Nephron progenitor cell (in vitro differentiated cells): ENCODE measurements around the gene MYO3B.
A peak's percentile ranks its signal among the peaks of the same experiment; 100 is the strongest.

Experiments used
- DNase-seq: peaks from one replicate; pipeline ENCODE4 v3.0.0; 2021
- H3K27ac Mint-ChIP-seq: 2 replicates; pipeline ENCODE4 v1.8.0; 2021; ENCODE audit warnings: mild to moderate bottlenecking, moderate library complexity, mixed read lengths
- H3K27me3 Mint-ChIP-seq: 2 replicates; pipeline ENCODE4 v1.8.0; 2021; ENCODE audit warnings: mild to moderate bottlenecking, low read depth, mixed read lengths; ENCODE audit not compliant: poor library complexity
- H3K36me3 Mint-ChIP-seq: 2 replicates; pipeline ENCODE4 v1.8.0; 2021; ENCODE audit warnings: low read depth, mixed read lengths
- H3K4me1 Mint-ChIP-seq: 2 replicates; pipeline ENCODE4 v1.8.0; 2021; ENCODE audit warnings: mixed read lengths
- H3K4me3 Mint-ChIP-seq: 2 replicates; pipeline ENCODE4 v1.8.0; 2021; ENCODE audit warnings: mild to moderate bottlenecking, moderate library complexity, mixed read lengths
- H3K9me3 Mint-ChIP-seq: 2 replicates; pipeline ENCODE4 v1.8.0; 2021; ENCODE audit warnings: mild to moderate bottlenecking, moderate library complexity, mixed read lengths
- TF ChIP-seq, protein P1 (sequence below): fragments of 200-600 bp; sonication (generic); IDR thresholded peaks from 2 replicates; pipeline ENCODE4 v1.5.0; 2021; ENCODE audit warnings: antibody characterized with exemption

Gene MYO3B

DNA sequence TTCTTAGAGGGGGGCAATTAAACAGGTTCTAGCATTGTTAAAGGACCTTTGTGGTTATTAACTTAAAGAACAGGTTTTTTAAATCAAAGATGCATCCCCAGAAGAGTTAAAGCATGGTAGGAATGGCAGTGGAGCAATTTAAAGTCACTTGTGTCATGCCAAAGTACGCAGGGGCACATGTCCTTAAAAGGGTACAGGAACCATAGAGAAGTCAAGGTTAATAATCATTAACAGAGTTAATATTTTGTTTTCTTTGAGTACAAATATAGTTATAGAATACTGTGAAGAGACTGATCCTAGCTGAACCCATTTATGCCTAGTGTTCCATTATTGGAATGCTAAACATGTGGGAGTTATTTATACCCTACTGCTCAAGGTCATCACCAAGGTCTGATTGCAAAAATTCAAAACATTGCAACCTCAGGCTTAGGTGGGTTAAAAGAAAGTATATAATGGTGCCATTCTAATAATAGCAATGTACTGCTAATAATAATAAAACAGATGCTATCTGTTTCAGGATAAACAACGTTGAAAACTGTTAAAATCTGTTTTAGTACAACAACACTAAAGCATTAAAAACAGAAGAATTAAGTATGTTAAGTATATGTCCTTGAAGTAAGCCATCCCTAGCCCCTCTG, 216.0 kb downstream of the MYO3B start:
- TF ChIP-seq, protein P1, sequence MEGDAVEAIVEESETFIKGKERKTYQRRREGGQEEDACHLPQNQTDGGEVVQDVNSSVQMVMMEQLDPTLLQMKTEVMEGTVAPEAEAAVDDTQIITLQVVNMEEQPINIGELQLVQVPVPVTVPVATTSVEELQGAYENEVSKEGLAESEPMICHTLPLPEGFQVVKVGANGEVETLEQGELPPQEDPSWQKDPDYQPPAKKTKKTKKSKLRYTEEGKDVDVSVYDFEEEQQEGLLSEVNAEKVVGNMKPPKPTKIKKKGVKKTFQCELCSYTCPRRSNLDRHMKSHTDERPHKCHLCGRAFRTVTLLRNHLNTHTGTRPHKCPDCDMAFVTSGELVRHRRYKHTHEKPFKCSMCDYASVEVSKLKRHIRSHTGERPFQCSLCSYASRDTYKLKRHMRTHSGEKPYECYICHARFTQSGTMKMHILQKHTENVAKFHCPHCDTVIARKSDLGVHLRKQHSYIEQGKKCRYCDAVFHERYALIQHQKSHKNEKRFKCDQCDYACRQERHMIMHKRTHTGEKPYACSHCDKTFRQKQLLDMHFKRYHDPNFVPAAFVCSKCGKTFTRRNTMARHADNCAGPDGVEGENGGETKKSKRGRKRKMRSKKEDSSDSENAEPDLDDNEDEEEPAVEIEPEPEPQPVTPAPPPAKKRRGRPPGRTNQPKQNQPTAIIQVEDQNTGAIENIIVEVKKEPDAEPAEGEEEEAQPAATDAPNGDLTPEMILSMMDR = no peak
- H3K4me1 Mint-ChIP-seq = peaks cover 19% of the 10 kb centered on the region
- H3K27ac Mint-ChIP-seq = no peak overlapping the region
- no peak overlapping the region for H3K4me3 Mint-ChIP-seq
- no peak for DNase-seq
- peaks cover 3% of the 10 kb centered on the region for H3K27me3 Mint-ChIP-seq
- H3K9me3 Mint-ChIP-seq = no peaks in the 10 kb centered on the region
- H3K36me3 Mint-ChIP-seq = no peaks in the 10 kb centered on the region

DNA sequence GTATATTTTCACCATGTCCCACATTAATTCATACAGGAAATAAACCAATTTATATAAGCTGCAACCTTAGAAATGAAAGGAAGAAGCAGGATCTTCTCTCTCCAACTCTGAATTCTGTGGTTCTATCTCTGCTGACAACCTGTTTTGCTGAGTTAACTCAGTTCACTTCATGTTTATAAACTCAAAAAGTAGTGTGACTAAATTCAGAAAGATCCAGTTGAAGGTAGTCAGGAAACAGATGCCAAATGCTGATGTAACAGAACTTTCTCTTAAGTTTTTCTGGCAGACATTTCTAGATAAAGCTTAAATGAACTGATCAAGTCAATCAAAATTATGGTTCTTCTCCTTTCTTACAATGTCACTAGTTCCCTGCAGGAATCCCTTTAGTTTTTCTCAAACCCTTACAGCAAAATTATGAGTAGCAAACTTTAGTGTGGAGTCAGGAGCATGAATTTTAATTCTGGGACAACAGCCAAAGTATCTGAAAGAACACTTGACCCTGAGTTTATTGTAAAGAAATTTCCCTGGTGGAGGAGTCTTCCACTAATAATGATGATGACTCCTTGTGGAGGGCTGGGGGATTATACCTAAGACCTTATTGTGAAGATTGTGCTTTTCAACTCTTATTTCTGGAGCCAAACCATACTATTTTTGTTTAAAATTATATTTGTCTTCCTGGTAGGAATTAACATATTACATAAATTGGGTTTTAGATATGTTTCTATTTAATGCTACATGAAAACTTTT, 216.9 kb downstream of the MYO3B start:
- H3K27me3 Mint-ChIP-seq = peaks cover 3% of the 10 kb centered on the region
- H3K4me1 Mint-ChIP-seq = peaks cover 19% of the 10 kb centered on the region
- no peaks in the 10 kb centered on the region for H3K9me3 Mint-ChIP-seq
- H3K27ac Mint-ChIP-seq = no peak overlapping the region
- no peak overlapping the region for H3K4me3 Mint-ChIP-seq
- no peaks in the 10 kb centered on the region for H3K36me3 Mint-ChIP-seq
- TF ChIP-seq, protein P1 = no peak
- no peak for DNase-seq

DNA sequence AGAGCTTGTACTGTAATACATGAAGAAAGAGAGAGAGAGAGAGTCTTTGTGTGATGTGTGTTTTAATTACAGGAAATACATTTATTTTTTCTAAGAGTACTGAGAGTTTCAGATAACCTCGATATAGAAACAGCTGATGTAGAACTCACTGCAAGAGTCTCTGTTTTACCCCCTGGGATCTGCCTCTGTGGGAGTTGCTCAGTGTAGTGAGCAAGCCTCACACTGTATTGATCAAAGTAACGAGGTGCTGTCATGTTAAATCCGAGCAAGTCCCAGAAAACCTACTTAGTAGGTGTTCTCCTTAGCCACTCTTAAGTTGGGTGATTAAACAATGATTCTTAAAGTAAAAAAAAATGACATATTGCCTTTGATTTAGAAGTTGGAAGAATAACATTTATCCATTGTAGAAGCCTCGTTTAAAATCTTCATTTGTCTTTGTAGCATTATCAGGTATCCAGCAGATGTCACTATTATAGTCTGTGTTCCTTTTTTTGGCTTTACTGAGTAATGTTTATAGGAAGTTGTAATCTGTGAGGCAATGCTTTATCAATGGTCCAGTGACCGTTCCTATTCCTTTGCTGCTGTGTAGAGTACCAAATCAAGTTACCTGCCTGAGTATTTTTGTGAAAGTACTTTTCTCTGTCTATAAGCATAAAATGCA, 219.0 kb downstream of the MYO3B start:
- H3K4me3 Mint-ChIP-seq = no peak overlapping the region

DNA sequence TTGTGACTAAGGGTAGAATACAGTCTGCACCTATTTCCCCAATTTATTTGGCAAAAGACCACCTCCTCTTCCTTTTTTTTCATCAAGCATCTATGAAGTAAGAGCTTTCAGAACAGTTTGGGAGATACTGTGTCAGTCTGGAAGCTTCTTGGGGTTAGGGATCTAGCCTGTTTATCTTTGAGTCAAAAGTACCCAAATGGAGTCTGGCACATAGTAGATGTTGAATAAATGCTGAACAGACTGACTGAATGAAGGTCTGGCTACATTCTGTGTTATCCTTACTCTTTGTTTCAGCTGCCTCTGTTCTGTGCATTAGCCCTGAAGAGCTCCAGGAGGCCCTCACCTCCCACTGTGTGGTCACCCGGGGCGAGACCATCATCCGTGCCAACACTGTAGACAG, 223.2 kb downstream of the MYO3B start:
- Mint-ChIP-seq H3K27me3 (peaks cover 7% of the 10 kb centered on the region), H3K36me3 (no peaks in the 10 kb centered on the region), H3K9me3 (no peaks in the 10 kb centered on the region), H3K4me1 (peaks cover 15% of the 10 kb centered on the region), H3K4me3 (no peak overlapping the region), H3K27ac (no peak overlapping the region)
- no peak for DNase-seq
- TF ChIP-seq, protein P1 = no peak

More for the DNA sequence above, 219.0 kb downstream of the MYO3B start:
- no peak for DNase-seq
- H3K36me3 Mint-ChIP-seq = no peaks in the 10 kb centered on the region
- H3K9me3 Mint-ChIP-seq = no peaks in the 10 kb centered on the region
- TF ChIP-seq, protein P1 = peak; percentile 23
- H3K4me1 Mint-ChIP-seq = peaks cover 19% of the 10 kb centered on the region
- H3K27ac Mint-ChIP-seq = no peak overlapping the region
- peaks cover 3% of the 10 kb centered on the region for H3K27me3 Mint-ChIP-seq

DNA sequence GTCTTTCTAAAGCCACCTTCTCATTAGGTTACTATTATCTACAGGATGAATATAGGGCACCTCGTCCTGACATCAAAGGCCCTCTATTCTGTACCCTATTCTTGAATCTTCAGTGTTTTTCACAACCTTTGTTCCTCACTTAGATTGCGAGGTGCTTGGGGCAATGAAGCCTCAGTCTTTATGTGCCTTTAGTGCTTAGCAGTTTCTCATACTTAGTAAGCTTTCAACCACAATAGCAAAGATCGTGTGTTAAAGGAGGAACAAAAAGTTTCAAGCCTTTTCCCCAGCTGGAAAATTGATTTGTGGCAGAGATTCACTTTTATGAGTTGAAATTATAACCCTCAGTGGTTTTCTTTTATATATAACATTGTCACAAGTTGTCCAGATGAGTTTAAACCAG, 226.9 kb downstream of the MYO3B start:
- H3K27me3 Mint-ChIP-seq = peaks cover 4% of the 10 kb centered on the region
- H3K4me3 Mint-ChIP-seq = no peak overlapping the region
- H3K9me3 Mint-ChIP-seq = no peaks in the 10 kb centered on the region
- no peak for DNase-seq
- TF ChIP-seq, protein P1 = no peak
- H3K27ac Mint-ChIP-seq = no peak overlapping the region
- no peaks in the 10 kb centered on the region for H3K36me3 Mint-ChIP-seq
- H3K4me1 Mint-ChIP-seq = peaks cover 8% of the 10 kb centered on the region
